Umbilical cord (tissue), 2 donors: Measurements from ENCODE around the gene CGB3. TPM values are rescaled to one million over a fixed set of nuclear protein-coding genes. Genes with fewer than 3 reads are reported as not detected.

Experiments used
- DNase-seq: peaks from one replicate; pipeline ENCODE4 v3.0.0-alpha.2; 2015; ENCODE audit warnings: low spot score
- total RNA-seq: library from RNA; depleted of rRNA; stranded (reverse); fragments of >200 nt; gene quantifications from one replicate; pipeline ENCODE4 v1.2.3, GENCODE V29; 2014; ENCODE audit warnings: low replicate concordance; ENCODE audit not compliant: insufficient read depth

The CGB3 gene
- total RNA-seq, 1 donor from 2014 or later, result not detected

- no peak for DNase-seq
Measured at GRCh38 chr19:49016067-49016839, 7.9 kb downstream of the CGB3 start.

GRCh38 chr19:49014870-49015255 lies 9.3 kb downstream of the CGB3 start:
- DNase-seq, result no peak

- DNase-seq, result no peak
Measured at GRCh38 chr19:49014123-49014869, 9.8 kb downstream of the CGB3 start.

GRCh38 chr19:49011194-49011593 lies 12.9 kb downstream of the CGB3 start:
- no peak for DNase-seq

- no peak for DNase-seq
Measured at GRCh38 chr19:49010453-49010852, 13.7 kb downstream of the CGB3 start.

- no peak for DNase-seq
Measured at GRCh38 chr19:49009828-49010227, 14.3 kb downstream of the CGB3 start.

GRCh38 chr19:49006905-49007304 lies 17.2 kb downstream of the CGB3 start:
- DNase-seq, result no peak

- no peak for DNase-seq
Measured at GRCh38 chr19:49004964-49005614, 19.0 kb downstream of the CGB3 start.

- DNase-seq, result no peak
Measured at GRCh38 chr19:49004133-49004532, 20.0 kb downstream of the CGB3 start.

GRCh38 chr19:48999481-49000325 lies 24.4 kb downstream of the CGB3 start:
- no peak for DNase-seq

- no peak for DNase-seq
Measured at GRCh38 chr19:48997972-48998371, 26.2 kb downstream of the CGB3 start.

- DNase-seq, result no peak
Measured at GRCh38 chr19:48994035-48994386, 30.1 kb downstream of the CGB3 start.

GRCh38 chr19:48993175-48994034 lies 30.7 kb downstream of the CGB3 start, which contains the start of the genes GYS1 and RUVBL2:
Gene GYS1 (minus strand): TSS chr19:48993309. CDS start chr19:48993112, 197 bp downstream.
Gene RUVBL2 (plus strand): TSS chr19:48993887. CDS start chr19:48993912, 25 bp downstream.
- DNase-seq, result peak; percentile 100

- DNase-seq, result peak; percentile 33
Measured at GRCh38 chr19:48992581-48993174, 31.5 kb downstream of the CGB3 start.

GRCh38 chr19:48991873-48992580 lies 32.1 kb downstream of the CGB3 start:
- DNase-seq, result peak; percentile 90

GRCh38 chr19:48991011-48991609 lies 33.0 kb downstream of the CGB3 start:
- no peak for DNase-seq

GRCh38 chr19:48990400-48990799 lies 33.7 kb downstream of the CGB3 start:
- no peak for DNase-seq

- no peak for DNase-seq
Measured at GRCh38 chr19:48989701-48990291, 34.3 kb downstream of the CGB3 start.

- DNase-seq, result no peak
Measured at GRCh38 chr19:48988860-48989259, 35.3 kb downstream of the CGB3 start.
